ENCODE measurements around the gene MRPL32. TPM values are rescaled to one million over a fixed set of nuclear protein-coding genes. Genes with fewer than 3 reads are reported as not detected.

MRPL32 gene
- total RNA-seq, 1 experiment from 2014 or later = 101 TPM

GRCh38 chr7:42913591-42913990 lies 18.6 kb upstream of the MRPL32 start:
- no peaks in the 10 kb centered on the region; a peak in 1 of 5 replicates for H3K9me3 Mint-ChIP-seq
- H3T11ph ChIP-seq (ENCODE audit: low read length) = no peak overlapping the region
- no peaks in the 10 kb centered on the region for H3K27me3 ChIP-seq (ENCODE audit: insufficient read depth, low read length)
- H3K14ac ChIP-seq (ENCODE audit: insufficient read depth, low read length) = no peak overlapping the region
- H3K18ac ChIP-seq (ENCODE audit: insufficient read length, low read depth, low read length) = no peak overlapping the region
- no peak overlapping the region for H2AFZ ChIP-seq (ENCODE audit: low read length)
- H2BK20ac ChIP-seq (ENCODE audit: low read depth, low read length, poor library complexity, severe bottlenecking) = no peak overlapping the region
- TF ChIP-seq, protein P1, sequence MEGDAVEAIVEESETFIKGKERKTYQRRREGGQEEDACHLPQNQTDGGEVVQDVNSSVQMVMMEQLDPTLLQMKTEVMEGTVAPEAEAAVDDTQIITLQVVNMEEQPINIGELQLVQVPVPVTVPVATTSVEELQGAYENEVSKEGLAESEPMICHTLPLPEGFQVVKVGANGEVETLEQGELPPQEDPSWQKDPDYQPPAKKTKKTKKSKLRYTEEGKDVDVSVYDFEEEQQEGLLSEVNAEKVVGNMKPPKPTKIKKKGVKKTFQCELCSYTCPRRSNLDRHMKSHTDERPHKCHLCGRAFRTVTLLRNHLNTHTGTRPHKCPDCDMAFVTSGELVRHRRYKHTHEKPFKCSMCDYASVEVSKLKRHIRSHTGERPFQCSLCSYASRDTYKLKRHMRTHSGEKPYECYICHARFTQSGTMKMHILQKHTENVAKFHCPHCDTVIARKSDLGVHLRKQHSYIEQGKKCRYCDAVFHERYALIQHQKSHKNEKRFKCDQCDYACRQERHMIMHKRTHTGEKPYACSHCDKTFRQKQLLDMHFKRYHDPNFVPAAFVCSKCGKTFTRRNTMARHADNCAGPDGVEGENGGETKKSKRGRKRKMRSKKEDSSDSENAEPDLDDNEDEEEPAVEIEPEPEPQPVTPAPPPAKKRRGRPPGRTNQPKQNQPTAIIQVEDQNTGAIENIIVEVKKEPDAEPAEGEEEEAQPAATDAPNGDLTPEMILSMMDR (conservative IDR thresholded peaks at IDR 0.05) = no peak
- H4K91ac ChIP-seq (ENCODE audit: insufficient read length, low read depth, low read length) = no peak overlapping the region
- H3K27ac ChIP-seq (ENCODE audit: insufficient read length, low read depth, low read length) = no peak overlapping the region
- H3K4me2 ChIP-seq (ENCODE audit: insufficient read depth, insufficient read length, low read length) = no peak overlapping the region
- no peak for DNase-seq
- peak overlapping the region in 1 of 3 experiments; percentile 59; a peak in 3 of 7 replicates for H3K27ac Mint-ChIP-seq
- no peak overlapping the region for H3K4ac ChIP-seq (ENCODE audit: low read depth, low read length)
- H2BK12ac ChIP-seq (ENCODE audit: insufficient read length, low read depth, low read length) = no peak overlapping the region
- no peaks in the 10 kb centered on the region for H3K27me3 Mint-ChIP-seq (ENCODE audit: low read depth)
- H3K4me1 ChIP-seq (ENCODE audit: insufficient read depth, low read length) = peaks cover 12% of the 10 kb centered on the region
- H3K36me3 Mint-ChIP-seq (ENCODE audit: insufficient read depth in 1 of 3, low read depth in 3 of 3) = peaks cover 15 to 56% (median 45%) of the 10 kb centered on the region in 3 experiments; a peak in 6 of 7 replicates
- no peaks in the 10 kb centered on the region for H4K20me1 ChIP-seq (ENCODE audit: control insufficient read depth, insufficient read depth, insufficient read length)
- H3K23me2 ChIP-seq (ENCODE audit: insufficient read length, low read depth, low read length, poor library complexity, severe bottlenecking) = peaks cover 9% of the 10 kb centered on the region
- no peak overlapping the region for H3K4me3 Mint-ChIP-seq
- H4K5ac ChIP-seq (ENCODE audit: insufficient read length, low read depth, low read length) = no peak overlapping the region
- H2AK5ac ChIP-seq (ENCODE audit: insufficient read length, low read length) = no peak overlapping the region
- no peak overlapping the region for H2BK120ac ChIP-seq (ENCODE audit: low read depth, low read length, poor library complexity, severe bottlenecking)
- no peak overlapping the region for H2BK5ac ChIP-seq (ENCODE audit: insufficient read length, low read length)
- H3K4me1 Mint-ChIP-seq = peaks cover 36 to 41% of the 10 kb centered on the region in 2 experiments
- no peak overlapping the region for H4K8ac ChIP-seq (replicated peaks; ENCODE audit: insufficient read length, low read depth, low read length)
- peaks cover 3% of the 10 kb centered on the region; the same call in 1 of the 2 replicates for H3K79me2 ChIP-seq (ENCODE audit: insufficient read depth, low read length)
- H2BK15ac ChIP-seq (ENCODE audit: low read depth, low read length) = no peak overlapping the region
- no peak overlapping the region for H3K9ac ChIP-seq (ENCODE audit: extremely low read depth, insufficient read length, low read length)
- WGBS (ENCODE audit: extremely low coverage, insufficient read length, low lambda C conversion rate) = no CpG with 5 or more reads among the region's 2 CpGs
- H3K23ac ChIP-seq (ENCODE audit: insufficient read length, low read depth, low read length) = no peak overlapping the region
- no peaks in the 10 kb centered on the region for H3K9me3 ChIP-seq (ENCODE audit: control insufficient read depth, low read depth, low read length)
- no peak overlapping the region for H3K56ac ChIP-seq (ENCODE audit: insufficient read length, low read depth, low read length)
- no peaks in the 10 kb centered on the region for H3K79me1 ChIP-seq (ENCODE audit: insufficient read depth, low read depth, low read length, poor library complexity, severe bottlenecking)

Data from H9 (cell line).